ENCODE measurements around the gene TGFBR3. TPM values are rescaled to one million over a fixed set of nuclear protein-coding genes. Genes with fewer than 3 reads are reported as not detected.

The TGFBR3 gene
- 5.3 TPM for polyA plus RNA-seq (2013, experiment 1 of 2)
- polyA plus RNA-seq (2013, experiment 2 of 2): 5.1 TPM

GRCh38 chr1:91885716-91886506 lies at the start of gene TGFBR3:
TSS of gene TGFBR3 (minus strand) at chr1:91886151. CDS start at chr1:91861531, 24,620 bp downstream.
- Histone ChIP-seq H3K4me2 (ENCODE audit: insufficient read depth, low read length, poor library complexity, severe bottlenecking) (peak within 1 kb of the TSS; percentile 99), H3K18ac (ENCODE audit: low read length) (peak within 1 kb of the TSS; percentile 99), H3K23ac (ENCODE audit: low read depth, low read length, poor library complexity) (peak within 1 kb of the TSS; percentile 97), H3K36me3 (replicated peaks in 1 of 2; ENCODE audit: control insufficient read depth in 2 of 2, insufficient read depth in 2 of 2, low read length in 2 of 2) (no peaks in the 10 kb centered on the region), H2BK15ac (ENCODE audit: low read length) (peak within 1 kb of the TSS; percentile 96), H3K27ac (replicated peaks; ENCODE audit: low read length) (peak within 1 kb of the TSS; percentile 89), H4K8ac (ENCODE audit: low read depth, low read length) (peak within 1 kb of the TSS; percentile 43), H2BK5ac (ENCODE audit: low read length) (peak within 1 kb of the TSS; percentile 91), H3K27me3 (ENCODE audit: control insufficient read depth in 3 of 3, insufficient read depth in 3 of 3, low read depth in 1 of 3, low read length in 3 of 3) (peaks cover 0 to 7% (median 0%) of the 10 kb centered on the region in 3 experiments), H2AFZ (ENCODE audit: low read length) (peak within 1 kb of the TSS; percentile 98), H3K4ac (ENCODE audit: low read length) (no peak within 1 kb of the TSS), H2AK5ac (ENCODE audit: low read depth, low read length) (no peak within 1 kb of the TSS), H3K14ac (ENCODE audit: low read length) (peak within 1 kb of the TSS; percentile 98), H2BK120ac (ENCODE audit: low read depth, low read length) (peak within 1 kb of the TSS; percentile 99), H3K4me3 (ENCODE audit: low read length in 2 of 2) (peak within 1 kb of the TSS; percentile 92 to 95), H3K4me1 (ENCODE audit: control insufficient read depth in 2 of 2, insufficient read depth in 1 of 2, low read depth in 1 of 2, low read length in 2 of 2) (peaks cover 1 to 9% of the 10 kb centered on the region in 2 donors), H2BK12ac (ENCODE audit: low read length) (peak within 1 kb of the TSS; percentile 84), H3K79me1 (ENCODE audit: low read depth, low read length) (peaks cover 3% of the 10 kb centered on the region), H4K91ac (ENCODE audit: low read depth, low read length, poor library complexity) (no peak within 1 kb of the TSS), H3K9me3 (replicated peaks in 1 of 2; ENCODE audit: control insufficient read depth in 2 of 2, insufficient read depth in 1 of 2, low read depth in 1 of 2, low read length in 2 of 2) (no peaks in the 10 kb centered on the region), H3K9ac (ENCODE audit: low read depth, low read length, poor library complexity) (peak within 1 kb of the TSS; percentile 98)
- peak; percentile 86 for DNase-seq (ENCODE audit: low spot score)
- no CpG with 5 or more reads among the region's 92 CpGs for WGBS, 2 donors (ENCODE audit: extremely low coverage in 2 of 2, insufficient read length in 2 of 2, insufficient replicate concordance in 1 of 2)

GRCh38 chr1:91929250-91929649 lies 43.3 kb upstream of the TGFBR3 start:
- H2AFZ ChIP-seq (ENCODE audit: low read length): peak overlapping the region; percentile 80
- no peaks in the 10 kb centered on the region for H3K79me1 ChIP-seq (ENCODE audit: low read depth, low read length)
- peaks cover 0 to 2% of the 10 kb centered on the region in 2 donors for H3K4me1 ChIP-seq (ENCODE audit: control insufficient read depth in 2 of 2, insufficient read depth in 1 of 2, low read depth in 1 of 2, low read length in 2 of 2)
- no peak overlapping the region for H3K9ac ChIP-seq (ENCODE audit: low read depth, low read length, poor library complexity)
- H4K91ac ChIP-seq (ENCODE audit: low read depth, low read length, poor library complexity): no peak overlapping the region
- no peak overlapping the region for H3K23ac ChIP-seq (ENCODE audit: low read depth, low read length, poor library complexity)
- no peak overlapping the region for H2BK15ac ChIP-seq (ENCODE audit: low read length)
- H2BK12ac ChIP-seq (ENCODE audit: low read length): no peak overlapping the region
- H4K8ac ChIP-seq (ENCODE audit: low read depth, low read length): no peak overlapping the region
- H3K18ac ChIP-seq (ENCODE audit: low read length): no peak overlapping the region
- no peak overlapping the region for H3K4ac ChIP-seq (ENCODE audit: low read length)
- no CpG with 5 or more reads among the region's 2 CpGs for WGBS, 2 donors (ENCODE audit: extremely low coverage in 2 of 2, insufficient read length in 2 of 2, insufficient replicate concordance in 1 of 2)
- H3K4me2 ChIP-seq (ENCODE audit: insufficient read depth, low read length, poor library complexity, severe bottlenecking): no peak overlapping the region
- no peak overlapping the region for H2BK5ac ChIP-seq (ENCODE audit: low read length)
- no peak overlapping the region for H2AK5ac ChIP-seq (ENCODE audit: low read depth, low read length)
- no peak overlapping the region for H3K27ac ChIP-seq (replicated peaks; ENCODE audit: low read length)
- H3K14ac ChIP-seq (ENCODE audit: low read length): no peak overlapping the region
- no peaks in the 10 kb centered on the region for H3K27me3 ChIP-seq (ENCODE audit: control insufficient read depth in 3 of 3, insufficient read depth in 3 of 3, low read depth in 1 of 3, low read length in 3 of 3)
- H3K9me3 ChIP-seq (replicated peaks in 1 of 2; ENCODE audit: control insufficient read depth in 2 of 2, insufficient read depth in 1 of 2, low read depth in 1 of 2, low read length in 2 of 2): no peaks in the 10 kb centered on the region
- no peak overlapping the region for H2BK120ac ChIP-seq (ENCODE audit: low read depth, low read length)
- DNase-seq (ENCODE audit: low spot score): no peak
- H3K4me3 ChIP-seq (ENCODE audit: low read length in 2 of 2): no peak overlapping the region
- no peaks in the 10 kb centered on the region for H3K36me3 ChIP-seq (replicated peaks in 1 of 2; ENCODE audit: control insufficient read depth in 2 of 2, insufficient read depth in 2 of 2, low read length in 2 of 2)

DNA sequence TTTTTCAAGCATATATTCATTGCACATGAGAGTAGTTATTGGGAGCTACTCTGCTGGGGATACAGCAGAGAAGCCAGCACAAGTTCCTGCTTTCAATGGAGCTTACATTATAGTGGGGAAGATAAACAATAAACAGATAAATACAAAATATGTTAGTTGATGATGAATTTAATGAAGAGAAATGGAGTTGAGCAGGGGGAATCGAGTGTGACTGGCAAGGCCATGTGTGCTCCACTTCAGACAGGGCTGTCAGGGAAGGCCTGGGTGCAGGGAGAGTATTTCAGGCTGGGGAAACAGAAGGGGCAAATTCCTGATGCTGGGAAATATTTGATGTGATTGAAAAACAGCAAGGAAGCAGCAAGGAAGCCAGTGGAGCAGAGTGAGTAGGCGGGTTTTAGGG lies 42.1 kb upstream of the TGFBR3 start:
- Histone ChIP-seq H2BK120ac (ENCODE audit: low read depth, low read length) (no peak overlapping the region), H2AFZ (ENCODE audit: low read length) (no peak overlapping the region), H2BK12ac (ENCODE audit: low read length) (no peak overlapping the region), H4K8ac (ENCODE audit: low read depth, low read length) (no peak overlapping the region), H3K4me2 (ENCODE audit: insufficient read depth, low read length, poor library complexity, severe bottlenecking) (no peak overlapping the region), H3K23ac (ENCODE audit: low read depth, low read length, poor library complexity) (no peak overlapping the region), H3K4me3 (ENCODE audit: low read length in 2 of 2) (no peak overlapping the region), H3K36me3 (replicated peaks in 1 of 2; ENCODE audit: control insufficient read depth in 2 of 2, insufficient read depth in 2 of 2, low read length in 2 of 2) (no peaks in the 10 kb centered on the region), H4K91ac (ENCODE audit: low read depth, low read length, poor library complexity) (no peak overlapping the region), H3K4ac (ENCODE audit: low read length) (no peak overlapping the region), H3K27me3 (ENCODE audit: control insufficient read depth in 3 of 3, insufficient read depth in 3 of 3, low read depth in 1 of 3, low read length in 3 of 3) (no peaks in the 10 kb centered on the region), H3K4me1 (ENCODE audit: control insufficient read depth in 2 of 2, insufficient read depth in 1 of 2, low read depth in 1 of 2, low read length in 2 of 2) (peaks cover 0 to 2% of the 10 kb centered on the region in 2 donors), H3K9ac (ENCODE audit: low read depth, low read length, poor library complexity) (no peak overlapping the region), H2BK5ac (ENCODE audit: low read length) (no peak overlapping the region), H3K27ac (replicated peaks; ENCODE audit: low read length) (no peak overlapping the region), H3K14ac (ENCODE audit: low read length) (no peak overlapping the region), H3K18ac (ENCODE audit: low read length) (no peak overlapping the region), H2AK5ac (ENCODE audit: low read depth, low read length) (no peak overlapping the region), H3K79me1 (ENCODE audit: low read depth, low read length) (no peaks in the 10 kb centered on the region), H3K9me3 (replicated peaks in 1 of 2; ENCODE audit: control insufficient read depth in 2 of 2, insufficient read depth in 1 of 2, low read depth in 1 of 2, low read length in 2 of 2) (no peaks in the 10 kb centered on the region), H2BK15ac (ENCODE audit: low read length) (no peak overlapping the region)
- DNase-seq (ENCODE audit: low spot score): no peak
- 100% methylated on average over 1 of the region's 2 CpGs; no CpG with 5 or more reads in 1 of the 2 donors for WGBS, 2 donors (ENCODE audit: extremely low coverage in 2 of 2, insufficient read length in 2 of 2, insufficient replicate concordance in 1 of 2)

DNA sequence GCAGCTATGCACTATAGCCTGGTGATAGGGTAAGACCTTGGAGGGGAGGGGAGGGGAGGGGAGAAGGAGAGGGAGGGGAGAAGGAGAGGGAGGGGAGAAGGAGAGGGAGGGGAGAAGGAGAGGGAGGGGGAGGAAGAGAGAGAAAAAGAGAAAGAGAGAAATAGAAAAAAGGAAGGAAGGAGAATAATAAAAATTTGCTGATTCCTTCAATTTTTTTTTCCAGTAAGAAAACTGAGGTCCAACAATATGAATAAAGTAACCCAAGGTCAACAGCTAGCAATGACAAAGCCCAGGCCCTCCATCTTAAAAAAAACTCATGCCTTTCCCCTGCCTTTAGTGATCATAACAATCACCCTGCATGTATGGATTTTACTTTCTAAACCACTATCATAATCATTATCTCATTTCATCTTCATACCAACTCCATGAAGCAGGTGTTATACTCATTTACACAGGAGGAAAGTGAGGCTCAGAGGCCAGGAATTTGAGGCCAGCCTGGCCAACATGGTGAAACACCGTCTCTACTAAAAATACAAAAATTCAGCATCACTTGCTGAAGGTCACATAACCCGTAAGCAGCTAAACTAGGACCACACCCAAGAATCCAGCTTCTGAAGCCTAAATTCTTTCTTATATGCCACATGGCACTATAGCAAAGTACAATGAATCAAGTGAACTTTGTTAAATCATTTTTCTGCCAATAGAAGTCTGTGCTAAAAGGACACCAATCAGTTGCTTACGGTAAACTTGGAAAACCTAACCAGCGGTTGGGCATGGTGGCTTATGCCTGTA lies 39.9 kb upstream of the TGFBR3 start:
- no peak overlapping the region for H3K18ac ChIP-seq (ENCODE audit: low read length)
- H2AK5ac ChIP-seq (ENCODE audit: low read depth, low read length): no peak overlapping the region
- H3K27ac ChIP-seq (replicated peaks; ENCODE audit: low read length): no peak overlapping the region
- no peak overlapping the region for H2BK5ac ChIP-seq (ENCODE audit: low read length)
- H3K9me3 ChIP-seq (replicated peaks in 1 of 2; ENCODE audit: control insufficient read depth in 2 of 2, insufficient read depth in 1 of 2, low read depth in 1 of 2, low read length in 2 of 2): no peaks in the 10 kb centered on the region
- H3K4ac ChIP-seq (ENCODE audit: low read length): no peak overlapping the region
- H2AFZ ChIP-seq (ENCODE audit: low read length): no peak overlapping the region
- no peaks in the 10 kb centered on the region for H3K79me1 ChIP-seq (ENCODE audit: low read depth, low read length)
- no peak overlapping the region for H4K91ac ChIP-seq (ENCODE audit: low read depth, low read length, poor library complexity)
- H3K14ac ChIP-seq (ENCODE audit: low read length): no peak overlapping the region
- H4K8ac ChIP-seq (ENCODE audit: low read depth, low read length): no peak overlapping the region
- no peak overlapping the region for H3K4me2 ChIP-seq (ENCODE audit: insufficient read depth, low read length, poor library complexity, severe bottlenecking)
- H3K9ac ChIP-seq (ENCODE audit: low read depth, low read length, poor library complexity): no peak overlapping the region
- H3K23ac ChIP-seq (ENCODE audit: low read depth, low read length, poor library complexity): no peak overlapping the region
- no peak overlapping the region for H2BK15ac ChIP-seq (ENCODE audit: low read length)
- DNase-seq (ENCODE audit: low spot score): no peak
- H2BK120ac ChIP-seq (ENCODE audit: low read depth, low read length): no peak overlapping the region
- H2BK12ac ChIP-seq (ENCODE audit: low read length): no peak overlapping the region
- H3K4me1 ChIP-seq (ENCODE audit: control insufficient read depth in 2 of 2, insufficient read depth in 1 of 2, low read depth in 1 of 2, low read length in 2 of 2): peaks cover 0 to 2% of the 10 kb centered on the region in 2 donors
- H3K27me3 ChIP-seq (ENCODE audit: control insufficient read depth in 3 of 3, insufficient read depth in 3 of 3, low read depth in 1 of 3, low read length in 3 of 3): no peaks in the 10 kb centered on the region
- H3K4me3 ChIP-seq (ENCODE audit: low read length in 2 of 2): no peak overlapping the region
- WGBS, 2 donors (ENCODE audit: extremely low coverage in 2 of 2, insufficient read length in 2 of 2, insufficient replicate concordance in 1 of 2): no CpG with 5 or more reads among the region's 4 CpGs
- no peaks in the 10 kb centered on the region for H3K36me3 ChIP-seq (replicated peaks in 1 of 2; ENCODE audit: control insufficient read depth in 2 of 2, insufficient read depth in 2 of 2, low read length in 2 of 2)

Data from neuronal stem cell (in vitro differentiated cells).